ENCODE results near the gene TCP1.

The TCP1 gene

DNA sequence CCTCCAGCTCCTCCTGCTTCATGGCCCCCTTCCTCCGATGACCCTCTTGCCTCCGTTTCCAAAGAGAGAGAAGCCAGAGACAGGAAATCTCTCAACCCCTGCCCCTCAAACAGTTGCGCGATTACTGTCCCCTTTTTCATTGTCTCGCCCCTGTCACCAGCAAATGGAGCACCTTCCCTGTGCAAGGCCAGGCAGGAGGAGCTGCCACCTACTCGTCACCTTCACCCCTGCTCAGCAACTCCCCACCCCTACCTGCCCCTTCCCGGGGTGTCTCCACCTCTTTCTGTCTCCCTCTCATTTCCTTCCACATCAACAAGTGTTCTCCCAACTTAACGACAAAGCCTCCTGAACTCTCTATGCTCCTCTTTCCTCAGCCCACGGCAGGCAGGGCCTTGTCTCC is 24.4 kb upstream of the TCP1 start:
- no peaks in the 10 kb centered on the region for H3K36me3 ChIP-seq (ENCODE audit: control insufficient read depth, insufficient read depth, low read length)
- H3K4me3 ChIP-seq (replicated peaks; ENCODE audit: low read depth, low read length): no peak overlapping the region
- no peaks in the 10 kb centered on the region for H3K27me3 ChIP-seq (replicated peaks; ENCODE audit: control insufficient read depth, insufficient read depth, low read length)
- no peak for DNase-seq (ENCODE audit: extremely low read depth, insufficient read length)
- TF ChIP-seq, protein P1, sequence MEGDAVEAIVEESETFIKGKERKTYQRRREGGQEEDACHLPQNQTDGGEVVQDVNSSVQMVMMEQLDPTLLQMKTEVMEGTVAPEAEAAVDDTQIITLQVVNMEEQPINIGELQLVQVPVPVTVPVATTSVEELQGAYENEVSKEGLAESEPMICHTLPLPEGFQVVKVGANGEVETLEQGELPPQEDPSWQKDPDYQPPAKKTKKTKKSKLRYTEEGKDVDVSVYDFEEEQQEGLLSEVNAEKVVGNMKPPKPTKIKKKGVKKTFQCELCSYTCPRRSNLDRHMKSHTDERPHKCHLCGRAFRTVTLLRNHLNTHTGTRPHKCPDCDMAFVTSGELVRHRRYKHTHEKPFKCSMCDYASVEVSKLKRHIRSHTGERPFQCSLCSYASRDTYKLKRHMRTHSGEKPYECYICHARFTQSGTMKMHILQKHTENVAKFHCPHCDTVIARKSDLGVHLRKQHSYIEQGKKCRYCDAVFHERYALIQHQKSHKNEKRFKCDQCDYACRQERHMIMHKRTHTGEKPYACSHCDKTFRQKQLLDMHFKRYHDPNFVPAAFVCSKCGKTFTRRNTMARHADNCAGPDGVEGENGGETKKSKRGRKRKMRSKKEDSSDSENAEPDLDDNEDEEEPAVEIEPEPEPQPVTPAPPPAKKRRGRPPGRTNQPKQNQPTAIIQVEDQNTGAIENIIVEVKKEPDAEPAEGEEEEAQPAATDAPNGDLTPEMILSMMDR (IDR thresholded peaks at IDR 0.05; ENCODE audit: insufficient read depth, low read length, poor library complexity, severe bottlenecking): no peak

- TF ChIP-seq, protein P1 (IDR thresholded peaks at IDR 0.05; ENCODE audit: insufficient read depth, low read length, poor library complexity, severe bottlenecking): no peak
- DNase-seq (ENCODE audit: extremely low read depth, insufficient read length): no peak
- H3K36me3 ChIP-seq (ENCODE audit: control insufficient read depth, insufficient read depth, low read length): no peaks in the 10 kb centered on the region
- H3K4me3 ChIP-seq (replicated peaks; ENCODE audit: low read depth, low read length): no peak overlapping the region
- no peaks in the 10 kb centered on the region for H3K27me3 ChIP-seq (replicated peaks; ENCODE audit: control insufficient read depth, insufficient read depth, low read length)
Observed at GRCh38 chr6:159809149-159809548, 19.7 kb upstream of the TCP1 start.

- Histone ChIP-seq H3K36me3 (ENCODE audit: control insufficient read depth, insufficient read depth, low read length) (no peaks in the 10 kb centered on the region), H3K4me3 (replicated peaks; ENCODE audit: low read depth, low read length) (no peak overlapping the region), H3K27me3 (replicated peaks; ENCODE audit: control insufficient read depth, insufficient read depth, low read length) (no peaks in the 10 kb centered on the region)
- TF ChIP-seq, protein P1 (IDR thresholded peaks at IDR 0.05; ENCODE audit: insufficient read depth, low read length, poor library complexity, severe bottlenecking): no peak
- no peak for DNase-seq (ENCODE audit: extremely low read depth, insufficient read length)
Observed at GRCh38 chr6:159808647-159809046, 19.2 kb upstream of the TCP1 start.

GRCh38 chr6:159807150-159807858 is 17.9 kb upstream of the TCP1 start:
- Histone ChIP-seq H3K36me3 (ENCODE audit: control insufficient read depth, insufficient read depth, low read length) (no peaks in the 10 kb centered on the region), H3K4me3 (replicated peaks; ENCODE audit: low read depth, low read length) (no peak overlapping the region), H3K27me3 (replicated peaks; ENCODE audit: control insufficient read depth, insufficient read depth, low read length) (no peaks in the 10 kb centered on the region)
- TF ChIP-seq, protein P1 (IDR thresholded peaks at IDR 0.05; ENCODE audit: insufficient read depth, low read length, poor library complexity, severe bottlenecking): no peak
- DNase-seq (ENCODE audit: extremely low read depth, insufficient read length): no peak

DNA sequence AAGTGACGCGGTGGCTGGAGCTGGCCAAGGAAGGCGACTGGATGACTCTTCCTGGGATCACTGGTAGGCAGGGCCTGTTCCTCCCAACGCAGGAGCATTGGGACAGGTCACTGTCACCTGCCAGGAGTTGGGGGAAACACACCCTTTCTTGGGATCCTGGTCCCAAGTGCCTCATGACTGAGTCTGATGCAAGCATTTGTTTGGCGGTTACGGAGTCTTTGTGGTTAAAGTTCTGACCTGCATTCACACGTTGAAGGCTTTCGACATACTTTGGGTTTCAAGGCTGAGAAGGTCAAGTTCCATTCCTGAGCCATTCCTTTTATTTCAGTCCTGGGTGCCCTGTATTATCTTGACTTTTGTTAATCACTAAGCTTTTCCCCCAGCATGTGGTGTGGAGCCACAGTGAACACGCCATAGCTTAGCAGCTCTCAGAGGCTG is 16.6 kb upstream of the TCP1 start:
- DNase-seq (ENCODE audit: extremely low read depth, insufficient read length): no peak
- no peaks in the 10 kb centered on the region for H3K27me3 ChIP-seq (replicated peaks; ENCODE audit: control insufficient read depth, insufficient read depth, low read length)
- H3K4me3 ChIP-seq (replicated peaks; ENCODE audit: low read depth, low read length): no peak overlapping the region
- TF ChIP-seq, protein P1 (IDR thresholded peaks at IDR 0.05; ENCODE audit: insufficient read depth, low read length, poor library complexity, severe bottlenecking): no peak
- H3K36me3 ChIP-seq (ENCODE audit: control insufficient read depth, insufficient read depth, low read length): no peaks in the 10 kb centered on the region

All from GM06990 (cell line).